HepG2 (cell line): ENCODE measurements around the gene PGS1. TPM values are rescaled to one million over a fixed set of nuclear protein-coding genes. Genes with fewer than 3 reads are reported as not detected.

ENCODE experiments used
- AKAP8 ChIP-seq: sonication (generic); formaldehyde crosslinking; IDR thresholded peaks from 2 replicates; pipeline ENCODE4 v1.5.1; 2020; ENCODE audit warnings: mild to moderate bottlenecking, missing genetic modification reagents
- ATF1 ChIP-seq: IDR thresholded peaks from 2 replicates; pipeline ENCODE4 v1.6.1; 2016; ENCODE audit warnings: mild to moderate bottlenecking, control low read depth
- ETV6 ChIP-seq: sonication (generic); formaldehyde crosslinking; conservative IDR thresholded peaks from 2 replicates; pipeline ENCODE4 v1.4.0; 2020; ENCODE audit warnings: missing genetic modification reagents
- EZH2 ChIP-seq: conservative IDR thresholded peaks from 2 replicates; pipeline ENCODE4 v1.6.1; 2012; ENCODE audit warnings: mild to moderate bottlenecking, low read depth, low read length, moderate library complexity
- FOXM1 ChIP-seq: sonication (generic); formaldehyde crosslinking; IDR thresholded peaks from 2 replicates; pipeline ENCODE4 v1.5.0; 2020; ENCODE audit warnings: missing genetic modification reagents
- HOXD1 ChIP-seq: sonication (generic); formaldehyde crosslinking; IDR thresholded peaks from 2 replicates; pipeline ENCODE4 v1.5.0; 2020; ENCODE audit warnings: missing genetic modification reagents
- PCBP1 ChIP-seq: fragments of 200-400 bp; formaldehyde crosslinking; IDR thresholded peaks from 2 replicates; pipeline ENCODE4 v1.6.1; 2017; ENCODE audit warnings: mild to moderate bottlenecking, low read depth, low read length, borderline replicate concordance
- RNF2 ChIP-seq: fragments of 450-650 bp; conservative IDR thresholded peaks from 2 replicates; pipeline ENCODE4 v1.6.1; 2016; ENCODE audit warnings: low read depth
- TOE1 ChIP-seq: sonication (generic); formaldehyde crosslinking; IDR thresholded peaks from 2 replicates; pipeline ENCODE4 v1.4.0; 2020; ENCODE audit warnings: mild to moderate bottlenecking, missing genetic modification reagents
- ZBTB1 ChIP-seq: sonication (generic); formaldehyde crosslinking; IDR thresholded peaks from 2 replicates; pipeline ENCODE4 v1.4.0; 2020; ENCODE audit warnings: missing genetic modification reagents, borderline replicate concordance
- ZNF451 ChIP-seq: sonication (generic); formaldehyde crosslinking; IDR thresholded peaks from 2 replicates; pipeline ENCODE4 v1.5.0; 2020; ENCODE audit warnings: mild to moderate bottlenecking, missing genetic modification reagents
- ZNF550 ChIP-seq: sonication (generic); formaldehyde crosslinking; IDR thresholded peaks from 2 replicates; pipeline ENCODE4 v1.4.0; 2020; ENCODE audit warnings: mild to moderate bottlenecking, missing genetic modification reagents, borderline replicate concordance
- polyA plus RNA-seq, 8 experiments: library from polyadenylated mRNA; depleted of rRNA in 3 of 8; stranded (reverse) in 7 of 8; unstranded in 1 of 8; fragments of >200 nt; fragmentation: Illumina TruSeq in 4 of 8; extraction: Trizol in 4 of 8; gene quantifications; 2 replicates each; pipeline versions ENCODE4 v1.2.1 to v1.2.3, GENCODE V29; 2011 to 2016; ENCODE audit warnings: low read depth in 4 of 8, missing spikeins in 1 of 8, mixed read lengths in 1 of 8; ENCODE audit not compliant: insufficient read depth in 1 of 8
- total RNA-seq, 5 experiments: library from RNA; depleted of rRNA; stranded (reverse); fragments of >200 nt; fragmentation: Illumina TruSeq; extraction: Trizol; gene quantifications; 2 replicates each; pipeline ENCODE4 v1.2.3, GENCODE V29; 2016; ENCODE audit warnings: low read depth in 1 of 5
- TF ChIP-seq, protein P1 (sequence below), 2 experiments: fragments of 450-650 bp in 1 of 2; sonication (generic) in 1 of 2; formaldehyde crosslinking in 1 of 2; IDR thresholded peaks; 2 replicates each; pipeline versions ENCODE4 v1.6.1 to v1.8.0; 2016 to 2022; ENCODE audit warnings: antibody characterized with exemption in 1 of 2, mild to moderate bottlenecking in 1 of 2, missing genetic modification reagents in 1 of 2
- TF ChIP-seq, protein P2 (sequence below): IDR thresholded peaks from 2 replicates; pipeline ENCODE4 v1.6.1; 2016; ENCODE audit warnings: missing compliant biosample characterization, missing genetic modification reagents, borderline replicate concordance
- TF ChIP-seq, protein P3 (sequence below): sonication (generic); formaldehyde crosslinking; IDR thresholded peaks from 2 replicates; pipeline ENCODE4 v1.9.0; 2021; ENCODE audit warnings: missing genetic modification reagents, borderline replicate concordance
- TF ChIP-seq, protein P4 (sequence below): sonication (generic); formaldehyde crosslinking; IDR thresholded peaks from 2 replicates; pipeline ENCODE4 v1.5.0; 2020; ENCODE audit warnings: missing genetic modification reagents, mild to moderate bottlenecking, borderline replicate concordance

Gene PGS1
- total and polyA plus RNA-seq, 2 of the 13 experiments (the other 11 are each of a cell fraction or from before 2014, with no cell fraction given): 25.9 to 31.5 TPM

DNA sequence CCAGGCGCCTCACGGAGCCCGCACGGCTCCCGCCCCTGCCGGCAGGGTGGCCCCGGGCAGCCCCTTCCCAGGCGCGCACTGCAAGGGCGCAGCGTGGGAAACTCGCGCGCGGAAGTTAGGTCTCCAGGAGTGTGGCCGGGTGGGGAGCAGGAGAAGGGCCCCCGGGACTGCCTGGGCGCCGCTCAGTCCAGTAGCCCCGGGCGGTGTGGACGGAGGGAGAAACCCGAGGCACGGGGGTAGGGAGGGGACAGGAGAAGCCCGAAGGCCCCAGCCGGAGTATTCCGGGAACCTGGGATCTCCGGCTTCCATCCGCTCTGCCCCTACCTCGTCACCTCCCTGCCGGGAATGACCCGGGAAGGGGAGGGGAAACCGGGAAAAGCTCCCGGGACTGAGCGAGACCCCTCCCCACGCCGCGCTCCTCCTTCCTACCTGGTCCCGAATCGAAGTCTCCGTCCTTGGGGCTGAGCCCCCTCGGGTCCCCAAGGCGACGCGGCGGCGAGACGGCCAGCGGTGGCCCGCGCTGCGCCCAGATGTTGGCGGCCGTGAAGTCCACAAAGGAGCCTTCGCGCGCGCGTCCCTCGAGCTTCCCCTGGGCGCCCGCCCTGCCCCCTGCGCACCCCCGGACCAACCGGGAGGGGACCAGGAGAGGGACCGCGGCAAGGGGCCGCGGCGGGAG, 19.0 kb upstream of the PGS1 start (continued):
- 0 out of 2 replicates have a peak, but pooled peaks have one; percentile 12 for TF ChIP-seq ZNF451 (CRISPR knock-in tag)
- no peak for TF ChIP-seq AKAP8 (CRISPR knock-in tag)
- TF ChIP-seq TOE1 (CRISPR knock-in tag): no peak
- TF ChIP-seq ETV6: 0 out of 2 replicates have a peak, but pooled peaks have one; percentile 24
- 0 out of 2 replicates have a peak, but pooled peaks have one; percentile 77 for TF ChIP-seq PCBP1
- TF ChIP-seq, protein P1, sequence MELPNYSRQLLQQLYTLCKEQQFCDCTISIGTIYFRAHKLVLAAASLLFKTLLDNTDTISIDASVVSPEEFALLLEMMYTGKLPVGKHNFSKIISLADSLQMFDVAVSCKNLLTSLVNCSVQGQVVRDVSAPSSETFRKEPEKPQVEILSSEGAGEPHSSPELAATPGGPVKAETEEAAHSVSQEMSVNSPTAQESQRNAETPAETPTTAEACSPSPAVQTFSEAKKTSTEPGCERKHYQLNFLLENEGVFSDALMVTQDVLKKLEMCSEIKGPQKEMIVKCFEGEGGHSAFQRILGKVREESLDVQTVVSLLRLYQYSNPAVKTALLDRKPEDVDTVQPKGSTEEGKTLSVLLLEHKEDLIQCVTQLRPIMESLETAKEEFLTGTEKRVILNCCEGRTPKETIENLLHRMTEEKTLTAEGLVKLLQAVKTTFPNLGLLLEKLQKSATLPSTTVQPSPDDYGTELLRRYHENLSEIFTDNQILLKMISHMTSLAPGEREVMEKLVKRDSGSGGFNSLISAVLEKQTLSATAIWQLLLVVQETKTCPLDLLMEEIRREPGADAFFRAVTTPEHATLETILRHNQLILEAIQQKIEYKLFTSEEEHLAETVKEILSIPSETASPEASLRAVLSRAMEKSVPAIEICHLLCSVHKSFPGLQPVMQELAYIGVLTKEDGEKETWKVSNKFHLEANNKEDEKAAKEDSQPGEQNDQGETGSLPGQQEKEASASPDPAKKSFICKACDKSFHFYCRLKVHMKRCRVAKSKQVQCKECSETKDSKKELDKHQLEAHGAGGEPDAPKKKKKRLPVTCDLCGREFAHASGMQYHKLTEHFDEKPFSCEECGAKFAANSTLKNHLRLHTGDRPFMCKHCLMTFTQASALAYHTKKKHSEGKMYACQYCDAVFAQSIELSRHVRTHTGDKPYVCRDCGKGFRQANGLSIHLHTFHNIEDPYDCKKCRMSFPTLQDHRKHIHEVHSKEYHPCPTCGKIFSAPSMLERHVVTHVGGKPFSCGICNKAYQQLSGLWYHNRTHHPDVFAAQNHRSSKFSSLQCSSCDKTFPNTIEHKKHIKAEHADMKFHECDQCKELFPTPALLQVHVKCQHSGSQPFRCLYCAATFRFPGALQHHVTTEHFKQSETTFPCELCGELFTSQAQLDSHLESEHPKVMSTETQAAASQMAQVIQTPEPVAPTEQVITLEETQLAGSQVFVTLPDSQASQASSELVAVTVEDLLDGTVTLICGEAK (IDR thresholded peaks at IDR 0.05): no peak
- TF ChIP-seq, protein P1 (CRISPR knock-in tag; IDR thresholded peaks at IDR 0.05): no peak
- TF ChIP-seq, protein P2, sequence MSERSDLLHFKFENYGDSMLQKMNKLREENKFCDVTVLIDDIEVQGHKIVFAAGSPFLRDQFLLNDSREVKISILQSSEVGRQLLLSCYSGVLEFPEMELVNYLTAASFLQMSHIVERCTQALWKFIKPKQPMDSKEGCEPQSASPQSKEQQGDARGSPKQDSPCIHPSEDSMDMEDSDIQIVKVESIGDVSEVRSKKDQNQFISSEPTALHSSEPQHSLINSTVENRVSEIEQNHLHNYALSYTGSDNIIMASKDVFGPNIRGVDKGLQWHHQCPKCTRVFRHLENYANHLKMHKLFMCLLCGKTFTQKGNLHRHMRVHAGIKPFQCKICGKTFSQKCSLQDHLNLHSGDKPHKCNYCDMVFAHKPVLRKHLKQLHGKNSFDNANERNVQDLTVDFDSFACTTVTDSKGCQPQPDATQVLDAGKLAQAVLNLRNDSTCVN (CRISPR knock-in tag): peak; percentile 37; the same call in 1 of the 2 replicates
- TF ChIP-seq EZH2: peak; percentile 62; the same call in 1 of the 2 replicates
- TF ChIP-seq, protein P3, sequence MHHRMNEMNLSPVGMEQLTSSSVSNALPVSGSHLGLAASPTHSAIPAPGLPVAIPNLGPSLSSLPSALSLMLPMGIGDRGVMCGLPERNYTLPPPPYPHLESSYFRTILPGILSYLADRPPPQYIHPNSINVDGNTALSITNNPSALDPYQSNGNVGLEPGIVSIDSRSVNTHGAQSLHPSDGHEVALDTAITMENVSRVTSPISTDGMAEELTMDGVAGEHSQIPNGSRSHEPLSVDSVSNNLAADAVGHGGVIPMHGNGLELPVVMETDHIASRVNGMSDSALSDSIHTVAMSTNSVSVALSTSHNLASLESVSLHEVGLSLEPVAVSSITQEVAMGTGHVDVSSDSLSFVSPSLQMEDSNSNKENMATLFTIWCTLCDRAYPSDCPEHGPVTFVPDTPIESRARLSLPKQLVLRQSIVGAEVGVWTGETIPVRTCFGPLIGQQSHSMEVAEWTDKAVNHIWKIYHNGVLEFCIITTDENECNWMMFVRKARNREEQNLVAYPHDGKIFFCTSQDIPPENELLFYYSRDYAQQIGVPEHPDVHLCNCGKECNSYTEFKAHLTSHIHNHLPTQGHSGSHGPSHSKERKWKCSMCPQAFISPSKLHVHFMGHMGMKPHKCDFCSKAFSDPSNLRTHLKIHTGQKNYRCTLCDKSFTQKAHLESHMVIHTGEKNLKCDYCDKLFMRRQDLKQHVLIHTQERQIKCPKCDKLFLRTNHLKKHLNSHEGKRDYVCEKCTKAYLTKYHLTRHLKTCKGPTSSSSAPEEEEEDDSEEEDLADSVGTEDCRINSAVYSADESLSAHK: no peak
- TF ChIP-seq HOXD1 (CRISPR knock-in tag): no peak; the same call in 1 of the 2 replicates
- no peak for TF ChIP-seq FOXM1 (CRISPR knock-in tag)
- TF ChIP-seq ZNF550: no peak
- 0 out of 2 replicates have a peak, but pooled peaks have one; percentile 61 for TF ChIP-seq RNF2
- TF ChIP-seq ZBTB1 (CRISPR knock-in tag): no peak
- TF ChIP-seq, protein P4, sequence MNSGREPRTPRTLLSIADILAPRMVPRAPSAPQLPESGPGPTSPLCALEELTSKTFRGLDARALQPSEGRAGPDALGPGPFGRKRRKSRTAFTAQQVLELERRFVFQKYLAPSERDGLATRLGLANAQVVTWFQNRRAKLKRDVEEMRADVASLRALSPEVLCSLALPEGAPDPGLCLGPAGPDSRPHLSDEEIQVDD: no peak
- TF ChIP-seq ATF1 (CRISPR knock-in tag): no peak
